WERI-Rb-1 (cell line): ENCODE data around the gene CCZ1B.
"Not testable (repeated sequence)": the region's sequence is repeated elsewhere in the genome, so short reads cannot be mapped to it uniquely, and the experiment has no call there.

ENCODE experiments used
- DNase-seq: peaks from one replicate; pipeline ENCODE4 v3.0.0-alpha.2; 2020
- H3K27ac ChIP-seq: fragments of 250-450 bp; sonication (Bioruptor Pico); 2 replicates; pipeline ENCODE4 v1.5.1; 2020; ENCODE audit warnings: mild to moderate bottlenecking, moderate library complexity
- H3K27me3 ChIP-seq: fragments of 250-450 bp; sonication (Bioruptor Pico); 2 replicates; pipeline ENCODE4 v1.5.1; 2021; ENCODE audit warnings: mild to moderate bottlenecking, low read depth, moderate library complexity; ENCODE audit not compliant: insufficient read depth, severe bottlenecking
- H3K36me3 ChIP-seq: fragments of 250-450 bp; sonication (Bioruptor Pico); 2 replicates; pipeline ENCODE4 v1.5.1; 2020; ENCODE audit warnings: mild to moderate bottlenecking, moderate library complexity
- H3K4me3 ChIP-seq: 2 replicates; pipeline ENCODE4 v1.5.1; 2011; ENCODE audit warnings: low read depth, mild to moderate bottlenecking, control low read depth, low read length
- H3K9me3 ChIP-seq: fragments of 250-450 bp; sonication (Bioruptor Pico); 2 replicates; pipeline ENCODE4 v1.5.1; 2021; ENCODE audit warnings: mild to moderate bottlenecking, moderate library complexity; ENCODE audit not compliant: severe bottlenecking

Gene CCZ1B

DNA sequence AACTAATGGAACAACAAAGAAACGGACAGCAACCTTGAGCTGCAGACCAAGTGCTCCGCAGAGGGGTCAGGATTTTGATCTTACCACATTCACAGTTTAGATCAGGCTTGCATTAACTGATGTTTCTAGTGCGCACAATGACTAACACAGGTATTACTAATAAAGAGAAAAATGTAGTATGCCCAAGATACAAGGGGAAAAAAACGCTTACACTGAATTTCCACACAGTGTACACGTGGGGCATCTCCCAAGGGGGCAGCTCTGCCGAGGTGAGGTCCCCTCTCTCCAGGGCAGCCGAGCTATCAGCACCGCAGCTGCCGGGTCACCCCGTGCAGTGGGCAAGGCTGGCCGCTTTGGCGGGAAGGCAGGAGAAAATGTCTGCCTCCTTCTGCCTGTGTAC is 26.2 kb downstream of the CCZ1B start:
- not testable (repeated sequence) for DNase-seq, H3K4me3 ChIP-seq, H3K27ac ChIP-seq, H3K27me3 ChIP-seq, H3K36me3 ChIP-seq, H3K9me3 ChIP-seq

DNA sequence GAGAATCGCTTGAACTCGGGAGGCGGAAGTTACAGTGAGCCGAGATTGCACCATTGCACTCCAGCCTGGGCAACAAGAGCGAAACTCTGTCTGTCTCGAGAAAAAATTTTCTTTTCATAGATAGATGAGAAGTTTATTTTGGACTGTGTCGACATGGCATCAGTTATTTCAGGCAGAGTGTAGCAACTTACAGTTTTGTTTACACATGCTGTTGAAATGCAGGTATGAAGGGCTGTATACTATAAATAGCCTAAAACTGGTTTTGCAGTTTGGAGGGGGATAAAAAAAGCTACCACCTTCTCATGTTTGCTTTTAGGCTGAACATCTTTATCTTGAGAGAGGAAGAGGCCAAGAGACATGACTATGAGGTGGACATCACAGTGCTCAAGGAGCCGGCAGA is 28.0 kb downstream of the CCZ1B start:
- not testable (repeated sequence) for DNase-seq, H3K27me3 ChIP-seq, H3K4me3 ChIP-seq, H3K9me3 ChIP-seq, H3K36me3 ChIP-seq, H3K27ac ChIP-seq

DNA sequence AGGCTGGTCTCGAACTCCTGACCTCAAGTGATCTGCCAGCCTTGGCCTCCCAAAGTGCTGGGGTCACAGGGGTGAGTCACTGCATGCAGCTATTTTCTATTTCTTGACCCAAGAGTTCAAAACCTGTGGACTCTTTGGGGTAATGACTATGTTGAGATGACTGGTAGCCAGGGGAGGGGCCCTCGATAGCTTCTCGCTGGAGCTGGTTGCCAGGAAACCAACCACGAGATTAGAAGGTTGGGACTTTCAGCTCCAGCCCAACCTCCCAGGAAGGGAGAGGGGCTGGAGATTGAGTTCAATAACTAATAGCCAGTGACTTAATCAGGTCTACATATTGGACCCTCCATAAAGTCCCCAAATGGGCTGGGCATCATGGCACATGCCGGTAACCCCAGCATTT is 28.9 kb downstream of the CCZ1B start:
- not testable (repeated sequence) for H3K27me3 ChIP-seq, H3K27ac ChIP-seq, H3K9me3 ChIP-seq, DNase-seq, H3K4me3 ChIP-seq, H3K36me3 ChIP-seq

GRCh38 chr7:6794276-6794675 is 31.8 kb downstream of the CCZ1B start:
- not testable (repeated sequence) for H3K9me3 ChIP-seq, DNase-seq, H3K4me3 ChIP-seq

GRCh38 chr7:6792113-6792872 is 33.8 kb downstream of the CCZ1B start:
- not testable (repeated sequence) for DNase-seq, H3K4me3 ChIP-seq, H3K36me3 ChIP-seq, H3K27ac ChIP-seq, H3K27me3 ChIP-seq, H3K9me3 ChIP-seq

More at GRCh38 chr7:6794276-6794675, 31.8 kb downstream of the CCZ1B start:
- not testable (repeated sequence) for H3K27ac ChIP-seq, H3K27me3 ChIP-seq, H3K36me3 ChIP-seq

- not testable (repeated sequence) for DNase-seq, H3K36me3 ChIP-seq, H3K4me3 ChIP-seq, H3K27ac ChIP-seq, H3K27me3 ChIP-seq, H3K9me3 ChIP-seq
Observed at GRCh38 chr7:6789353-6789752, 36.7 kb downstream of the CCZ1B start.

DNA sequence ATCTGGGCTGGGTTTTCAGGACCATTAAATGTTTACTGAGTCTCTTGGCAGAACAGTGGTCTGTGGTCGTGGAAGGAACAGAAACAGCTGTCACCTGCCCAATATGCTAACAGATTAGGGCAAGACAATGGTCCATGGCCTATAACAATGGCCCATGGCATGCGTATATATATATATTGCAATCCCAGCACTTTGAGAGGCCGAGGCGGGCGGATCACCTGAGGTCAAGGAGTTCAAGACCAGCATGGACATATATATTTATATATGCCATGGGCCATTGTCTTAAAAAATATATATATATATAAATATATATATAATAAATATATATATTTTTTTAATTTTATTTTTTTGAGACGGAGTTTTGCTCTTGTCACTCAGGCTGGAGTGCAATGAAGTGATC is 44.5 kb downstream of the CCZ1B start:
- H3K36me3 ChIP-seq, H3K27ac ChIP-seq, H3K27me3 ChIP-seq, H3K4me3 ChIP-seq, DNase-seq, H3K9me3 ChIP-seq: not testable (repeated sequence)

DNA sequence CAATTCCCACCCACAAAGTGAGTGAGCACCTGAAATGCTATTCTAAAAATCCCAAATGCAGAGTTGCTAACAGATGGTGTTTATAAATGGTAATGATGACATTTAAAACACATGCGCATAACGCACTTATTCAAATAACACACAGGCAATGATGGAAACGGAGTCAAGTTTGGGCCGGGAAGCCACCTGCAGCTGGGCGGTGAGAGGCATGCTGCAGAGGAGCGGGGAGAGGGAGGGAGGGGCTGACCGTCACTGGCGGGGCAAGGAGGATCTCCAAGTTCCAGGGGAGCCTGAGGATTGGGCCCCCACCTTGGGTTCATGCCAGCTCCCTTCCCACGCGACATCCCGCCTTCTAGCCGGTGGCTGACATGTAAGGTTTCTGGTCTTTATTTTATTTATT is 64.9 kb downstream of the CCZ1B start:
- H3K27me3 ChIP-seq, DNase-seq, H3K9me3 ChIP-seq, H3K4me3 ChIP-seq, H3K27ac ChIP-seq, H3K36me3 ChIP-seq: not testable (repeated sequence)

DNA sequence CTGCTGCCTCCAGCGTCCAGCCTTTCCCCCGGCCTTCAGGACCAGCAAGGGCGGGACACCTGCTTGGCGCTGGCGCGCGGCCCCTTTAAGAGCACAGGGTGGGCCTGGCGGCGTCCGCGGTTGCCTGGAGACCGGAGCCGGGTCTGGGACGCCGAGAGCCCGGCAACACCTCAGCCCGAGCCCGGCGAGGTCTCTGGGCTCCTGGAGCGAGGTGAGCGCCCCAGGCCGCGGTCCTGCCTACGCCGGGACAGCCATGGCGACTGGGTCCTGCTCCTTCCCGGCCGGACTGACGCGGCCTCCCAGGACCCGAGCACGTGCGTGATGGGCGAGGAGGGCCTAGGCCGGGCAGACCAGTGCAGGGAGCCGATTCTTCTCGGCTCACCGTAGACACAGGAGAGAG is 72.1 kb downstream of the CCZ1B start, which contains the start of gene RSPH10B2:
TSS of gene RSPH10B2 (plus strand) at position 140 of the 400 bp plus-strand sequence. CDS start 3,575 bp downstream, outside the sequence.
- H3K4me3 ChIP-seq: not testable (repeated sequence)

GRCh38 chr7:6750173-6750572 is 75.9 kb downstream of the CCZ1B start:
- H3K36me3 ChIP-seq, H3K4me3 ChIP-seq, H3K9me3 ChIP-seq, DNase-seq, H3K27me3 ChIP-seq, H3K27ac ChIP-seq: not testable (repeated sequence)

More for the DNA sequence above, 72.1 kb downstream of the CCZ1B start, which contains the start of gene RSPH10B2:
- not testable (repeated sequence) for H3K9me3 ChIP-seq, DNase-seq, H3K36me3 ChIP-seq, H3K27ac ChIP-seq, H3K27me3 ChIP-seq

- DNase-seq, H3K27ac ChIP-seq, H3K36me3 ChIP-seq, H3K9me3 ChIP-seq, H3K4me3 ChIP-seq, H3K27me3 ChIP-seq: not testable (repeated sequence)
Observed at GRCh38 chr7:6749335-6749734, 76.7 kb downstream of the CCZ1B start.
